WTC11 (cell line): ENCODE results near the gene SPECC1L. TPM values are rescaled to one million over a fixed set of nuclear protein-coding genes. Genes with fewer than 3 reads are reported as not detected.

Experiments
- ATAC-seq: fragments of 200-7000 bp; cut with Tn5 transposase; 2 replicates; pipeline ENCODE4 v1.10.0; 2021; ENCODE audit warnings: mild to moderate bottlenecking, moderate library complexity
- CTCF ChIA-PET: fragments of 300-600 bp; sonication (Branson Sonifier 250); formaldehyde crosslinking; loops from one replicate; lab custom pipeline; 2021; ENCODE audit warnings: antibody characterized with exemption; lab: Charles Lee
- POLR2A ChIA-PET: fragments of 350-600 bp; sonication (Branson Sonifier 250); formaldehyde crosslinking; loops from one replicate; lab custom pipeline; 2021; ENCODE audit warnings: antibody characterized with exemption; lab: Charles Lee
- DNase-seq: peaks from one replicate; pipeline ENCODE4 v3.0.0; 2021; ENCODE audit warnings: low spot score
- H3K27ac Mint-ChIP-seq: 2 replicates; pipeline ENCODE4 v1.8.0; 2021; ENCODE audit warnings: mixed read lengths
- H3K27me3 Mint-ChIP-seq: 2 replicates; pipeline ENCODE4 v1.8.0; 2021; ENCODE audit warnings: low read depth, mild to moderate bottlenecking, moderate library complexity, mixed read lengths
- H3K36me3 Mint-ChIP-seq: 2 replicates; pipeline ENCODE4 v1.8.0; 2021; ENCODE audit warnings: mixed read lengths
- H3K4me1 Mint-ChIP-seq: 2 replicates; pipeline ENCODE4 v1.8.0; 2022; ENCODE audit warnings: mixed read lengths
- H3K4me3 Mint-ChIP-seq: 2 replicates; pipeline ENCODE4 v1.8.0; 2021; ENCODE audit warnings: mild to moderate bottlenecking, moderate library complexity, mixed read lengths
- H3K9me3 Mint-ChIP-seq: 2 replicates; pipeline ENCODE4 v1.8.0; 2021; ENCODE audit warnings: mixed read lengths
- AFF4 ChIP-seq: sonication (generic); formaldehyde crosslinking; IDR thresholded peaks from 2 replicates; pipeline ENCODE4 v1.8.1; 2023; ENCODE audit warnings: mild to moderate bottlenecking, missing genetic modification reagents, borderline replicate concordance
- ATF2 ChIP-seq: sonication (generic); formaldehyde crosslinking; IDR thresholded peaks from 2 replicates; pipeline ENCODE4 v1.8.1; 2022; ENCODE audit warnings: low read depth, missing genetic modification reagents, borderline replicate concordance
- ATF3 ChIP-seq: sonication (generic); formaldehyde crosslinking; conservative IDR thresholded peaks from 2 replicates; pipeline ENCODE4 v1.8.1; 2022; ENCODE audit warnings: mild to moderate bottlenecking, missing genetic modification reagents
- CREM ChIP-seq: sonication (generic); formaldehyde crosslinking; IDR thresholded peaks from 2 replicates; pipeline ENCODE4 v1.8.1; 2022; ENCODE audit warnings: mild to moderate bottlenecking, missing genetic modification reagents, moderate library complexity
- E2F4 ChIP-seq: sonication (generic); formaldehyde crosslinking; IDR thresholded peaks from 2 replicates; pipeline ENCODE4 v1.8.1; 2022; ENCODE audit warnings: low read depth, mild to moderate bottlenecking, moderate library complexity, missing genetic modification reagents, borderline replicate concordance
- E2F5 ChIP-seq: sonication (generic); formaldehyde crosslinking; IDR thresholded peaks from 2 replicates; pipeline ENCODE4 v1.8.1; 2022; ENCODE audit warnings: mild to moderate bottlenecking, moderate library complexity, missing genetic modification reagents
- FOXP1 ChIP-seq: sonication (generic); formaldehyde crosslinking; IDR thresholded peaks from 2 replicates; pipeline ENCODE4 v1.8.0; 2022; ENCODE audit warnings: missing genetic modification reagents, mild to moderate bottlenecking, moderate library complexity, borderline replicate concordance
- IRF1 ChIP-seq: sonication (generic); formaldehyde crosslinking; IDR thresholded peaks from 2 replicates; pipeline ENCODE4 v1.8.0; 2023; ENCODE audit warnings: missing genetic modification reagents
- JAZF1 ChIP-seq: fragments of 250-450 bp; sonication (Bioruptor Pico); IDR thresholded peaks from 2 replicates; pipeline ENCODE4 v1.9.0; 2021; ENCODE audit warnings: moderate library complexity, mild to moderate bottlenecking, inconsistent platforms
- KAT7 ChIP-seq: sonication (generic); formaldehyde crosslinking; IDR thresholded peaks from 2 replicates; pipeline ENCODE4 v1.8.1; 2023; ENCODE audit warnings: missing genetic modification reagents, mild to moderate bottlenecking, borderline replicate concordance
- MYBL2 ChIP-seq: sonication (generic); formaldehyde crosslinking; IDR thresholded peaks from 2 replicates; pipeline ENCODE4 v1.8.1; 2023; ENCODE audit warnings: mild to moderate bottlenecking, moderate library complexity, missing genetic modification reagents
- NFATC4 ChIP-seq: fragments of 250-450 bp; sonication (Bioruptor Pico); IDR thresholded peaks from 2 replicates; pipeline ENCODE4 v1.9.0; 2021; ENCODE audit warnings: mild to moderate bottlenecking
- NR1H2 ChIP-seq: sonication (generic); formaldehyde crosslinking; IDR thresholded peaks from 2 replicates; pipeline ENCODE4 v1.9.0; 2021; ENCODE audit warnings: mild to moderate bottlenecking, moderate library complexity, missing genetic modification reagents
- NR3C1 ChIP-seq: sonication (generic); formaldehyde crosslinking; conservative IDR thresholded peaks from 2 replicates; pipeline ENCODE4 v1.8.1; 2023; ENCODE audit warnings: low read depth, mild to moderate bottlenecking, missing genetic modification reagents
- PRRX2 ChIP-seq: fragments of 250-450 bp; sonication (Bioruptor Pico); IDR thresholded peaks from 2 replicates; pipeline ENCODE4 v1.8.0; 2021; ENCODE audit warnings: mild to moderate bottlenecking
- SMAD4 ChIP-seq: sonication (generic); formaldehyde crosslinking; IDR thresholded peaks from 2 replicates; pipeline ENCODE4 v1.8.0; 2022; ENCODE audit warnings: mild to moderate bottlenecking, missing genetic modification reagents
- TCF7 ChIP-seq: sonication (generic); formaldehyde crosslinking; IDR thresholded peaks from 2 replicates; pipeline ENCODE4 v1.8.0; 2022; ENCODE audit warnings: mild to moderate bottlenecking, low read depth, missing genetic modification reagents, moderate library complexity
- TEAD1 ChIP-seq: sonication (generic); formaldehyde crosslinking; IDR thresholded peaks from 2 replicates; pipeline ENCODE4 v1.8.0; 2022; ENCODE audit warnings: mild to moderate bottlenecking, missing genetic modification reagents
- TP53 ChIP-seq: sonication (generic); formaldehyde crosslinking; IDR thresholded peaks from 2 replicates; pipeline ENCODE4 v1.8.1; 2023; ENCODE audit warnings: mild to moderate bottlenecking, missing genetic modification reagents
- USF1 ChIP-seq: sonication (generic); formaldehyde crosslinking; IDR thresholded peaks from 2 replicates; pipeline ENCODE4 v1.8.0; 2022; ENCODE audit warnings: mild to moderate bottlenecking, missing genetic modification reagents
- USF2 ChIP-seq: sonication (generic); formaldehyde crosslinking; IDR thresholded peaks from 2 replicates; pipeline ENCODE4 v1.8.1; 2023; ENCODE audit warnings: mild to moderate bottlenecking, missing genetic modification reagents, moderate library complexity
- ZNF121 ChIP-seq: sonication (generic); formaldehyde crosslinking; IDR thresholded peaks from 2 replicates; pipeline ENCODE4 v1.8.0; 2023; ENCODE audit warnings: missing genetic modification reagents
- ZNF232 ChIP-seq: sonication (generic); formaldehyde crosslinking; IDR thresholded peaks from 2 replicates; pipeline ENCODE4 v1.8.0; 2022; ENCODE audit warnings: mild to moderate bottlenecking, missing genetic modification reagents
- ZNF512 ChIP-seq: sonication (generic); formaldehyde crosslinking; IDR thresholded peaks from 2 replicates; pipeline ENCODE4 v1.8.1; 2022; ENCODE audit warnings: missing genetic modification reagents, borderline replicate concordance
- total RNA-seq: library from RNA; stranded (reverse); gene quantifications from 3 replicates; pipeline ENCODE4 v1.2.3, GENCODE V29; 2021

SPECC1L gene
- total RNA-seq, 1 experiment from 2014 or later, result 44.6 TPM

GRCh38 chr22:24406322-24407277 lies 136.0 kb downstream of the SPECC1L start (continued):
- TF ChIP-seq KAT7 (CRISPR knock-in tag), result no peak
- no peak for TF ChIP-seq JAZF1 (CRISPR knock-in tag)
- no peak for TF ChIP-seq USF1
- no peak for TF ChIP-seq NFATC4 (CRISPR knock-in tag)
- TF ChIP-seq TP53 (CRISPR knock-in tag), result no peak
- TF ChIP-seq CREM (CRISPR knock-in tag), result no peak
- TF ChIP-seq ZNF121 (CRISPR knock-in tag), result no peak
- no peak for TF ChIP-seq AFF4 (CRISPR knock-in tag)
- no peak for TF ChIP-seq TCF7 (CRISPR knock-in tag)
- no peak for TF ChIP-seq MYBL2 (CRISPR knock-in tag)
- TF ChIP-seq ZNF512 (CRISPR knock-in tag), result no peak

- Mint-ChIP-seq H3K27me3 (no peaks in the 10 kb centered on the region), H3K4me3 (no peak overlapping the region), H3K4me1 (peaks cover 25% of the 10 kb centered on the region), H3K9me3 (no peaks in the 10 kb centered on the region), H3K27ac (peak overlapping the region; percentile 62), H3K36me3 (peaks cover 14% of the 10 kb centered on the region)
- TF ChIP-seq PRRX2 (CRISPR knock-in tag) (no peak), TP53 (CRISPR knock-in tag) (no peak), NR3C1 (CRISPR knock-in tag) (no peak), IRF1 (CRISPR knock-in tag) (no peak), USF2 (CRISPR knock-in tag) (no peak), ATF2 (no peak), ATF3 (CRISPR knock-in tag) (no peak), KAT7 (CRISPR knock-in tag) (no peak), ZNF232 (CRISPR knock-in tag) (no peak), SMAD4 (CRISPR knock-in tag) (no peak), E2F5 (CRISPR knock-in tag) (no peak), TEAD1 (CRISPR knock-in tag) (no peak), FOXP1 (CRISPR knock-in tag) (no peak), E2F4 (CRISPR knock-in tag) (no peak), NR1H2 (CRISPR knock-in tag) (no peak)
- POLR2A ChIA-PET, result no interaction called here
- peak; percentile 44 for ATAC-seq
- no peak for DNase-seq
- CTCF ChIA-PET, result interaction anchor here (0.8 to 2.6 kb wide), 5 partner anchors 13 to 115 kb away, joined by 3 to 16 read pairs (median 5); no protein-coding TSS in a partner anchor
These were observed 136.6 kb downstream of the SPECC1L start for GRCh38 chr22:24407278-24407665.
